ENCODE data around the gene ACRV1.

GRCh38 chr11:125701858-125702621 lies 21.4 kb upstream of the ACRV1 start:
- TF ChIP-seq, protein P1, sequence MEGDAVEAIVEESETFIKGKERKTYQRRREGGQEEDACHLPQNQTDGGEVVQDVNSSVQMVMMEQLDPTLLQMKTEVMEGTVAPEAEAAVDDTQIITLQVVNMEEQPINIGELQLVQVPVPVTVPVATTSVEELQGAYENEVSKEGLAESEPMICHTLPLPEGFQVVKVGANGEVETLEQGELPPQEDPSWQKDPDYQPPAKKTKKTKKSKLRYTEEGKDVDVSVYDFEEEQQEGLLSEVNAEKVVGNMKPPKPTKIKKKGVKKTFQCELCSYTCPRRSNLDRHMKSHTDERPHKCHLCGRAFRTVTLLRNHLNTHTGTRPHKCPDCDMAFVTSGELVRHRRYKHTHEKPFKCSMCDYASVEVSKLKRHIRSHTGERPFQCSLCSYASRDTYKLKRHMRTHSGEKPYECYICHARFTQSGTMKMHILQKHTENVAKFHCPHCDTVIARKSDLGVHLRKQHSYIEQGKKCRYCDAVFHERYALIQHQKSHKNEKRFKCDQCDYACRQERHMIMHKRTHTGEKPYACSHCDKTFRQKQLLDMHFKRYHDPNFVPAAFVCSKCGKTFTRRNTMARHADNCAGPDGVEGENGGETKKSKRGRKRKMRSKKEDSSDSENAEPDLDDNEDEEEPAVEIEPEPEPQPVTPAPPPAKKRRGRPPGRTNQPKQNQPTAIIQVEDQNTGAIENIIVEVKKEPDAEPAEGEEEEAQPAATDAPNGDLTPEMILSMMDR (IDR thresholded peaks at IDR 0.05) = no peak
- TF ChIP-seq POLR2A (IDR thresholded peaks at IDR 0.05) = no peak
